HG02798 (cell line): ENCODE measurements around the gene PEX14.
A peak's percentile ranks its signal among the peaks of the same experiment; 100 is the strongest.

ENCODE experiments used
- ATAC-seq: cut with Tn5 transposase; IDR thresholded peaks from one replicate; pipeline ENCODE4 v1.9.1; 2021; ENCODE audit warnings: mild to moderate bottlenecking; ENCODE audit not compliant: unreplicated experiment, poor library complexity

PEX14 gene

DNA sequence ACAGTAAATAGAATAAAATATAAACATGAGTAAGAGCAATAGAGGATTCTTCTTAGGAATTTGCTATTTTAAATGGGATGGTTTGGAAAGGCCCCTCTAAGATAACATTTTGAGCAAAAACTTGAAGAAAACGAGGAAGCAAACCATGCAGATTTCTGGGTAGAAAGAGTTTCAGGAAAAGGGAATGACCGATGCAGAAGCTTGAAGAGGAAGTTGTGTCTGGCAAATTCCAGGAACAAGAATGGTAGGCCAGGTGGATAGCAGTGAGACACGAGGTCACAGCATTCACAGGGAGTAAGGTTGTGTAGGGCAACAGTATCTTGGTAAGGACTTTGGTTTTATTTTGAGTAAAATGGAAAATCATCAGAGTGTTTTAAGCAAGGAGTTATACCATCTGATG, 108.9 kb downstream of the PEX14 start:
- no peak for ATAC-seq

DNA sequence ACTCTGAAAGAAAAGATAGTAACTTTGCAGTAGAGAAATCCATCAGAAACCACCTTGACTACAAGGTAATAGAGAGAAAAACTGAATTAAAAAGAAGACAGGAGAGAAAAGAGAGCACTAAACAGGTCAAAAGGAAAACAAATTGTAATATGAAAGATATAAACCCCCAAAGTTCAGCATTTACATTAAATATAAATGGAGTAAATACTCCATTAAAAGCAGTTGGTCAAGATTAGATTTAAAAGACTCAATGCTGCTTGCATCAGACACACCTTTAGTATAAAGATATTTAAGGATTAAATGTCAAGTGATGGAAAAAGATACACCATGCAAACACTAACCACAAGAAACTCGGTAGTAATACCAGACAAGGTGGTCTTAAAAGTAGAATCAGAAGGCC, 110.5 kb downstream of the PEX14 start:
- no peak for ATAC-seq

DNA sequence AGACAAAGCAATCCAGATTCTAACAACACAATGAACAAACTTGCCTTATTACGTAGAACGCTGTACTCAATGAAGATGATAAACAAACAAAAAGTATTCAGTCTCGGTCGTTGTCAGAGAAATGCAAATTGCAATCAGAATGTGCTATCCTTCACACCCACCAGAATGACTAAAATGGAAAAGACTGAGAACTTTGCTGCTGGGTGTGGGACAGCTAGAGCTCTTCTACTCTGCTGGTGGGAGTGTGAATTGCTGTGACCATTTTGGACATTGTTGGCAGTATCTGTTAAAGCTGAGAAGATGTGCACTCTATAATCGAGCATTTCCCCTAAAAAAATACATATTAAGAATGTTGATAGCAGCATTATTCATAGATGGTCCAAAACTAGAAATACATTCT, 111.4 kb downstream of the PEX14 start:
- no peak for ATAC-seq

DNA sequence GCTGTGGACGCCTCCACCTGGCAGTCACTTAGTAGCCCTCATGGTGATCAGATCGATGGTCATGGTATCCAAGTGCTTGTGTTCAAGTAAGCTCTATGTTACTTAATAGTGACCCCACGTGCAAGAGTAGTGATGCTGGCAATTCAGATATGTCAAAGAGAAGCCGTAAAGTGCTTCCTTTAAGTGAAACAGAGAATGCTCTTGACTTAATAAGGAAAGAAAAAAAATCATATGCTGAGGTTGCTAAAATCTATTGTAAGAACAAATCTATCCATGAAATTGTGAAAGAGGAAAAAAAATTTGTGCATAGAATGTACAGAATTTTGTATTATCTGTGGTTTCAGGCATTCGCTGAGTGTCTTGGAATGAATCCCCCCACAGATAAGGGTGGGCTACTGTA, 113.9 kb downstream of the PEX14 start:
- ATAC-seq, result no peak

DNA sequence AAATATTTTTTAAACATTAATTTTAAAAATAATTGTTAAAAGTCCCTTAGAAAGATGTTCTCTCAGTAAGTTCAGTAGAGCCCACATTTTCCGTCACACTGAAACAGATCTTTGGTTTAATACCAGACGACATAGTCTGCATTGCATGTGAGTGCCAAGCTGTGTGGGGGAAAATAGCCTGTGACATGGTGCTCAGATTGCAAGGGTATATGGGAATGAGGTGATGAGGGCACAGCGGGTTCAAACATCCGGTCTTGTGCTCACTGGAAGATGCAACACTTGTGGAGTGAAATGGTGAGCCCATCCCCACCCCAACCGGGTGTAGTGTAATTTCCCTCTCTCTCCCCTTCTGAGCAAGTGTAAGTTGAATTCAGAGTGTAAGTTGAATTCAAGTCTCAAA, 114.3 kb downstream of the PEX14 start:
- ATAC-seq, result no peak

DNA sequence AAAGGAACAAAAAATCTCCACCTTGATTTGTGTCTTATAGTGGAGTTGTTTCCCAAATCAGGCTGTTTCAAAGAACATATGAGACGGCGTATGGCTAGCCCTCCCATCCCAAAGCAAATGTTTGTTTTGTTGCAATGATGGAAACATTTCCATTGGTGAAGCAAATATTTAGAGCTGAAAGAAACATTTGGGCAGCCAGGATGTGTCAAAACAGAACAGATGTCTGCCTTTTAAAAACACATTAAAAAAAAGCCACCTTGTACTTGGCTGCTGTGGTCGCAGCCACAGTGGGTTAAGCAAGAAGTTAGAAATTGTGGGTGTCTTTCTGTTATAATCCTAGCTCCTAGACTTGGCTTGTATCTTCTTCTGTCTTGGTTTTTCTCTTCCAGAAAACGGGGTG, 116.3 kb downstream of the PEX14 start:
- ATAC-seq, result no peak

DNA sequence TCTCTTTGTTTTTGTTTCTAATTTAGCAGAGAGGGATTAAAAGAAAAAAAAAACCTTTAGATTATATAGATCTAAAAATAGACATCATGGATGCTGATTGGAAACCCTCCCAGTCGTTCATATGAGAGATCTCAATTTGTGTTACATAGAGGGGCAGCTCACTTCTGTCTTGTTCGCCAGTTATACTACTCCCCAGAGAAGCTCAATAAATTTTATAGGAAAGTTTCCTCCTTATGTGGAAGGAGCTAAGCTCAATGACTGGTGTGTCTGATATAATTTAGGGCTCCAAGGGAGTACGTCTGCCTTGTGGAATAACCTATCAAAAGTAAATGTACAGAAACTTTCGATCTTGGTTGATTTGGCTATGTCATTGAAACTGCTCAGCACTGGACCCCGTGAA, 117.6 kb downstream of the PEX14 start:
- ATAC-seq, result no peak

DNA sequence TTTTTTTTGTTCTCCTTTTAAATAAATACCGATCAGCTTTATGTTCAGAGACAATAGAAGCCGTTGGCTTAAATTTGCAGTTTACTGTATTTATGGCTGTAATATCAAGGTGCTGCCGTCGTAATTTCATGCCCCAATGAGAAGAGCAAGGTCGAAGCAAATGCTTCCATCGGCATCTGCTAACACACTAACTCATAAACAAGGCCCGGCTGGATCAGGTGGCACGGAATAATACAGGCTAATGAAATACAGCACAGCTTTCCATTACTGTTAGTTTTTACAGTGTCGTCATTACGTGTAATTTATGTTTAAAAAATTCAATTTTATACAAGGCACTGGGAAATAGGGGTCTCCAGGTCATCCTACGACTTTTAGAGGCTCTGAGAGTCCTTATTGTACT, 119.0 kb downstream of the PEX14 start:
- no peak for ATAC-seq

DNA sequence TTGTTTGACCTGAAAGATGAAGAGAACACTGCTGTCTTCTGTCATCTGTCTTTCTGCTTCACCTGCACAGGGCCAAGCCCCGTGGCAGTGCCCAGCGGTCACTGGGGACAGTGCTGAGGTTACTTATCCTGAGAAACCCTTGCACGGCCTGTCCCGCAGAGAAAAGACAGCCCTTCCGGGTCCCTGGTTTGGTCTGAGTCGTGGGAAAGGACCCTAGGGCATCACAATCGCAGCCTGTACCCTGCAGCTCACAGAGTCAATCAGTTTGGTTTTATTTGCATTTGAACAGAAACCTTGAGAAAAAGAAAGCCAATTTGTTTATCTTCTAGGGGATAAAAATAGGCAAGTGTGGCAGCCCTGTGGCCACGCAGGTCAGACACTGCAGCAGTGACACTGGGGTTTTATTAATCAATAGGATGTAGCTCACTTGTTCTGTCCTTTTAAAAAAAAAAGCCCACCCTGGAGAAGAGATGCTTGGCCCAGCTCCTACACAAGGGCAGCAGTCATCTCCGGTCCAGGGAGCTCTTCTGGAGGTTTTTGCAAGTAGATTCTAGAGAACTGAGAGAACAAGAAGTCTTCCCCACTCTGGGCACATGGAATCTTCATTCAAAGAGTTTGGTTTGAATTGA, 120.0 kb downstream of the PEX14 start:
- peak; percentile 58 for ATAC-seq

DNA sequence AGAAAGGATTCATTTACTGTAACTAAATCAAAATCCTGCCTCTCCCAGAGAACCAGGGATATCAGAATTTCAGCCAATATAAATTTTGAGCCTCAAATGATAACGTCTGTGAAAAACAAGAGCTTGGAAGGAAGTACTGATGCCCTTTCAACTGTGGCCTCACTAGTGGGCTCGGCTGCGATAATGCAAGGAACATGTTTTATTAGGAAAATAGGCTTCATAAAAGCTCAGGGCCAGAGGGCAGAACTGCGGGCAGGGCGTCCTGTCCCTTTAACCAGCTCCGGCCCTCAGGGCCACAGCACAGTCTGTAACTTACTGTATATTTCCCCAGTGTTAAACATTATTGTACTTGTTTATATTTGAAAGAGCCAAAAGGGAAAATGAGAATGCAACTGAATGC, 122.0 kb downstream of the PEX14 start:
- no peak for ATAC-seq

DNA sequence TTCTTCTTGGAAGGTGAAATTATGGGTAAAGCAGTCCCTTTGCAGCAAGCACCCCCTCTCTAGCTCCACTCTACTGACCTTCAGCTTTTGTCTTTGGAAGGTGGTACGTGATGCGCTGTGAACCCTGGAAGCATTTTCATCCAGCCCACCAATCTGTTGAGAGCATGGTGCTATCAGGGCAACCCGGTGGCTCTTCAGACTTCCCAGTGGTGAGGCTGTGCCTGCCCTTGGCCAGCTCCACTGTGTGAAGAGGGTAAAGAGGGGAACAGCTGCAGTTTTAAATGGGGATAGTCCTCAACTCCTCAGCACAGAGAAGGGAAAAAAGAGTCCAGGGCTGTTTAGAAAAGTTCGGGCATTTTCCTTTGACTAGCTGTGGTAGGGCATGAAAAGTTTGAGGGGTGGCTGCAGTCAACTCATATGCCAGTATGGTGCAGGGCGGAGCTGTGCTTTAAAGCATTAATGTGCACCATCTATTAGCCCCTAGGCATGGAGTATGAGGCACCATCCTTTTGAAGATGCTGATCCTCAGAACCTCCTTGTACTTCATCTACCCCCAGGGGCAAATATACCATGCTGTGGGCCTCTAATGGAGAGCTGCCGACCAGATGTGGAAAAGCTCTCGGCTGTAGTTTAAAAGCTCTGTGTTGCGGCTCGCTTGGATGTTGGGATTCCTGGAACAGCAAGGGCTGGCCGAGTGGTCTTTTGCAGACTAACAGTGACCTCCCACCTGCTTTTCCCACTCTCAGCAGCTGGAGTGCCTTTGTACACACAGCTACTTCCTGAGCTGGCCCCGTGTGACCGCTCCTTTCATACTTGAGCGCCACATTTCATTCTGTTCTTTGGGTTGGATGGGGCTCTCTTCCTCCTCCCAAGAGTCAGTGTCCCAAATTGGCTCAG, 123.0 kb downstream of the PEX14 start:
- no peak for ATAC-seq

DNA sequence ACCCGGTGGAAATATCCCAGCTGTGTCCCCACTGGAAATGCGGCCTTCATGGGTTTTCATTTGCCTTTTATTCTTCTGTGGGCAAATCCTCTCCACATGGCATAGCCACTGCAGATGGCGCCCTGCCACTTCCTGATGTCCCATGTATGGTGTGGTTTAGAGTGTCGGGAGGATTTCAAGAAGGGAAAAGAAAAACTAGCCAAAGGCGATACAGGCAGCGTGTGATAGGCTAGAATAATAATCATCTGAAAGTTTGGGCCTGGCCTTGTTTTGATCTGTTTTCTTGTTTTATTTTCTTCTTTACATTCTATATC, 123.6 kb downstream of the PEX14 start:
- no peak for ATAC-seq

DNA sequence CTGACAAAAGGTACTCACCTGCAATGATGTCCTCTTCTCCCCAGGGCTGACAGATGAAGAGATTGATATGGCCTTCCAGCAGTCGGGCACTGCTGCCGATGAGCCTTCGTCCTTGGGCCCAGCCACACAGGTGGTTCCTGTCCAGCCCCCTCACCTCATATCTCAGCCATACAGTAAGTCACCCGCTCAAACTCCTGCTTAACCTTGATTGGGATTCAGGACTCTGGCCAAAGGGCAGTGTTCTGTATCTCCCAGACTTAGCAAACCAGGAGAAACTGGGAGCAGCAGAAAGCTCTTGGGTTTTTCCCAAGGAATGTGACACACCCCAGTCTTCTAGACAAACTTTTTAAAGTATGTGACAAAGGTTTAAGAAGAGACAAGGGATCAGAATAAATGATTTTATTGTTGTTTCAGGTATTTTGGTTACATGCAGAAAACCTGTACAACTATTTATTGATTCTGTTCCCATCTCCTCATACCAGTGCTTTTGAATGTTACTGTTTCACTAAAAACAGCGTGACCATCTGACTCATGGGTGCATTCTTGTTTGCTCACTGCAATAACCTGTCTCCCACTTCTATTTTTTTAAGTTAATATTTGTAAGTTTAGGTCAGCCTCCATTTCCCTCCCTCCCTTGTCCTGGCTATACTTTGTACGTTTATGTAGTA, 124.6 kb downstream of the PEX14 start:
- ATAC-seq, result no peak

DNA sequence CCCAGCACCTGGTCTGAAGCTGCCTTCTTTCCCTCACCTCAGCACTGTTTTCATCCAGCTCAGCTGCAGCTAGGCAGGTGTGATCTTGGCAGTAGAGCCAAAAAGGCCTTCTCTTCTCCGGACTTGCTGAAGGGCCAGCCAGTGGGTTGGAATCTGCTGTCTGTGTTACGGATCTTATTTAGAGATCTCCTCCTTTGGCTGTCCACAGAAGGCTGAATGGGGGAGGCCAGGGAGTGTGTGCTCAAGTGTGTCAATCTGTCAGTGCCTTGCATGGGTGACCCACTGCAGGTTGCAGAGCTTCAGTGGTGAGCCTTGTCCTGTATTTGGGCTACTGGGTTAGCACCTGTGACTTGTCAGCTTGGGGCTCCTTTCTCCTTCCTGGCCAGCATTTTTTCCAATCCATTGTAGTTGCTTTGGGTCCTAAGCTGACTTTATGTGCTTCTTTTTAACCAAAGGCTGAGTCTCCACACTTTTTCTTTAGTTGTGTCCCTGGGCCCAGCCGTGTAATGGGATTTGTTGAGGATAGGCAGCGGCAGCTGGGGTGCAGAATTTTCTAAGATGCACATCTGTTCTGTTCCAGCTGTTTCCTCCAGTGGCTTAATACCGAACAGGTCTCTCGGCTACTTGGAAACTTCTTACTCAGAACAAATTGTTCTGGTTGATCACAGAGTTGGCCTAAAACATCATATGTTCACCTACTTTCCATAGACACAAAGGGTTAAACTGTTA, 126.8 kb downstream of the PEX14 start:
- no peak for ATAC-seq

DNA sequence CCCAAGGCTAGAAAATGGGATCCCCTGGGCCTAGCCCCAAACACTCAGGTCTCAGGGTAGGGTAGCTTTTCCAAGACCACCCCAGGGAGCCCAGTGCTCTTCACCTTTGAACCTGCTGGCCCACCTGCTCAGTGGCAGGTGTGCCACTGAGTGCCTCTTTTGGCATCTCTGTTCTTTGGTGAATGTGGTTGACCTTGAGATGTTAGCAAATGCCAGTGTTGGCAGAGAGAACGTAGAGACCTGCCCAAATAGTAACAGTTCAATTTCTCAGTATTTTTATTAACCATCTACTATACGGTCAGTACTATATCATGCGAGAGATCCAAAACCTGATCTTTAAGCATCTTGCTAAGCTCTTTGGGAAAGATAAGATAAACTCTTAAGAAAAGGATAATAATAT, 128.2 kb downstream of the PEX14 start:
- no peak for ATAC-seq

DNA sequence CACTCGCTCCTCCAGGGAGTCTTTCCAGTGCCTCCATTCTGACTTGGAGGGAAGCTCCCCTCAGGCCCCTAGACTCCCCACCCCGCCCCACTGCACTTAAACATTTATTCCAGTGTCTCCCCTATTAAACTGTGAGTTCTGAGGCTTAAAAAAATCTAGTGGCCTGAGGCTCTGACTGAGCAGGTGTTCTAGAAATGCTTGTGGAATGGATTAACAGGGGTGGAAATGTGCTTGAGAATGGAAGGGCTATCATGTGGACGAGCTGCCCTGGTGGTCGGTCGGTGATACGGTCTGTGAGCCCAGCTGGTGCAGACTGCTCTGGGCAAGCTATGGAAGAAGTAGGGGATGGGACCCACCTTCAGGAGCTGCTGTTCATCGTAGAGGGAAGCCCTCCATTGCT, 130.2 kb downstream of the PEX14 start:
- ATAC-seq, result no peak

DNA sequence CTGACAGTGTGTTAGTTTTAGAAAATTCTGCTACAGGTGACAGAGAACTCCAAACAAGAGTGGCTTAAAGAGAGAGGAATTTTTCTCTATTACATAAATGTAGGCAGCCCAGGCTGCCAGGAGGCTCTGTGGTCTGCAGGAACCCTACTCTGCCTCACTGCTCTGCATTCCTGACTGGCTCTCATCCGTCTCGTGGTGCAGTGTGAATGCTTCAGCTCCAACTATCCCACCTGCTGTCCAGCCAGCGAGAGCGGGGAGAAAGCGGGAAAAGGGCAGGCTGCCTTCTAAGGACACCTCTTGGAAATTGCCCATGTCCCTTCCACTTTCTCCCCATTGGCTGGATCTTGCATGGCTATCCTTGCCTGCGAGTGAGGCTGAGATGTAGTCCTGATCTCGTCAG, 131.3 kb downstream of the PEX14 start:
- ATAC-seq, result no peak

DNA sequence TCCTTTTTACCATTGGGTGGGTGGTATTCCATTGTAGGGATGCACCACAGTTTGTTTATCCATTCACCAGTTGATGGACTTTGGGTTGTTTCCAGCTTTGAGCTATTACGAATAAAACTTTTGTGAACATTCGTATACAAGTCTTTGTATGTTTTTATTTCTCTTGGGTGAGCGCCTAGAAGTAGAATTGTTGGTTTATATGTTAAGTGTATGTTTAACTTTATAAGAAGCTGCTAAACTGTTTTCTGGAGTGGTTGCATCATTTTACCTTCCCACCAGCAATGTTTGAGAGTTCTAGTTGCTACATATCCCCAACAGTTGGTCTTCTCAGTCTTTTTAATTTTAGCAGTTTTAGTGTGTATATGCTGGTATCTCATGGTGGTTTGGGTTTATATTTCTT, 132.5 kb downstream of the PEX14 start:
- ATAC-seq, result no peak

DNA sequence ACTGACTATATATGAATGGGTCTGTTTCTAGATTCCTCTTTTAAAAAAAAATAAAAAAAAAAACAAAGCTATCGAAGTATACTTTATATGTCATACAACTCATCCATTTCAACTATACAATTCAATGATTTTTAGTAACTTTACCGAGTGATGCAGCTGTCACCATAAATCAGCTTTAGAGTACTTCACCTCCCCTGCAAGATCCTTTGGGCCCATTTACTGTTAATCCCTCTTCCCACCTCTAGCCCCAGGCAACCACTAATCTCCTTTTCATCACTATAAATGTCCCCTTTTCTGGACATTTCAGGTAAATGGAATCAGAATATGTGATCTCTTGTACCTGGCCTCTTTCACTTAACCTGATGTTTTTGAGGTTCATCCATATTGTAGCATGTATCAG, 133.9 kb downstream of the PEX14 start:
- no peak for ATAC-seq

DNA sequence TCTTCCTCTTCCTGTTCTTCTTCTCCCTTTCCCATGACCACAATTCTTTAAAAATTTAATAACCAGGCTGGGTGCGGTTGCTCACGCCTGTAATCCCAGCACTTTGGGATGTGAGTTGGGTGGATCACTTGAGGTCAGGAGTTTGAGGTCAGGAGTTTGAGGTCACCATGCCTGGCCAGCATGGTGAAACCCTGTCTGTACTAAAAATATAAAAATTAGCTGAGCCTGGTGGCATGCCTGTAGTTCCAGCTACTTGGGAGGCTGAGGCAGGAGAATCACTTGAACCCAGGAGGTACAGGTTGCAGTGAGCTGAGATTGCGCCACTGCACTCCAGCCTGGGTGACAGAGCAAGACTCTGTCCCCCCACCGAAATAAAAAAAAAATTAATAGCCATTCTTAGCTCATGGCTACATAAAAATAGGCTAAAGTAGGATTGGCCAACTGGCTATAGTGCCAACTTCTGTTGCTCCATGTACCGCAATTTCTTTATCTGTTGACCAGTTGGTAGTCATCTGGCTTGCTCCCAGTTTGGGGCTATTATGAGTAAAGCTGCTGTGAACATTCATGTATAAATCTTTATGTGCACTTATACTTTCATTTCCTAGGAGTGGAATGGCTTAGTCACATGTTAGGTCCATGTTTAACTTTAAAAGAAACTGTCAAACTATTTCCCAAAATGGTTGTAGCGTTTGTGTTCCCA, 136.3 kb downstream of the PEX14 start:
- no peak for ATAC-seq
